ENCODE results near the gene ATCAY.
"Not testable (repeated sequence)": the region's sequence is repeated elsewhere in the genome, so short reads cannot be mapped to it uniquely, and the experiment has no call there.

The ATCAY gene

GRCh38 chr19:3902317-3902973, 22.0 kb downstream of the ATCAY start:
- DNase-seq (ENCODE audit: low read depth in 2 of 2): no peak

GRCh38 chr19:3904233-3904632, 23.7 kb downstream of the ATCAY start:
- no peak for DNase-seq (ENCODE audit: low read depth in 2 of 2)

GRCh38 chr19:3907626-3908265, 27.3 kb downstream of the ATCAY start:
- no peak for DNase-seq (ENCODE audit: low read depth in 2 of 2)

- no peak for DNase-seq (ENCODE audit: low read depth in 2 of 2)
Measured at GRCh38 chr19:3908266-3909054, 28.0 kb downstream of the ATCAY start.

- no peak for DNase-seq (ENCODE audit: low read depth in 2 of 2)
Measured at GRCh38 chr19:3910105-3910504, 29.6 kb downstream of the ATCAY start.

GRCh38 chr19:3914199-3914598, 33.7 kb downstream of the ATCAY start:
- no peak for DNase-seq (ENCODE audit: low read depth in 2 of 2)

GRCh38 chr19:3916033-3916432, 35.5 kb downstream of the ATCAY start:
- DNase-seq (ENCODE audit: low read depth in 2 of 2): no peak

- DNase-seq (ENCODE audit: low read depth in 2 of 2): no peak
Measured at GRCh38 chr19:3919793-3920192, 39.3 kb downstream of the ATCAY start.

GRCh38 chr19:3923096-3923758, 42.7 kb downstream of the ATCAY start:
- no peak for DNase-seq (ENCODE audit: low read depth in 2 of 2)

- DNase-seq (ENCODE audit: low read depth in 2 of 2): no peak
Measured at GRCh38 chr19:3923912-3924311, 43.4 kb downstream of the ATCAY start.

GRCh38 chr19:3931041-3931440, 50.6 kb downstream of the ATCAY start:
- DNase-seq (ENCODE audit: low read depth in 2 of 2): no peak

- DNase-seq (ENCODE audit: low read depth in 2 of 2): no peak
Measured at GRCh38 chr19:3932931-3933810, 52.7 kb downstream of the ATCAY start, which contains the start of gene NMRK2. Gene NMRK2 (plus strand): TSS chr19:3933069. CDS start chr19:3933672, 603 bp downstream.

GRCh38 chr19:3936506-3937442, 56.3 kb downstream of the ATCAY start:
- DNase-seq (ENCODE audit: low read depth in 2 of 2): no peak

GRCh38 chr19:3938300-3938950, 57.9 kb downstream of the ATCAY start:
- DNase-seq (ENCODE audit: low read depth in 2 of 2): not testable (repeated sequence)

GRCh38 chr19:3942790-3943409, 62.4 kb downstream of the ATCAY start:
- DNase-seq (ENCODE audit: low read depth in 2 of 2): no peak

GRCh38 chr19:3944018-3944721, 63.7 kb downstream of the ATCAY start:
- no peak for DNase-seq (ENCODE audit: low read depth in 2 of 2)

GRCh38 chr19:3945838-3946237, 65.4 kb downstream of the ATCAY start:
- DNase-seq (ENCODE audit: low read depth in 2 of 2): no peak

GRCh38 chr19:3947316-3947933, 66.9 kb downstream of the ATCAY start:
- not testable (repeated sequence) for DNase-seq (ENCODE audit: low read depth in 2 of 2)

Data from stimulated activated CD8-positive, alpha-beta memory T cell treated with anti-CD3 and anti-CD28 coated beads, Interleukin-2, amount 100 ng/mL, for 48 hours (primary cell).